Hematopoietic multipotent progenitor cell treated with erythropoietin and hydrocortisone succinate and interleukin-3 and kit ligand, for 4 days (in vitro differentiated cells): ENCODE results near the gene CT45A5.
"Not testable (repeated sequence)": the region's sequence is repeated elsewhere in the genome, so short reads cannot be mapped to it uniquely, and the experiment has no call there.

Experiments used
- DNase-seq: peaks from one replicate; pipeline ENCODE4 v3.0.0-alpha.2; 2015

CT45A5 gene, protein sequence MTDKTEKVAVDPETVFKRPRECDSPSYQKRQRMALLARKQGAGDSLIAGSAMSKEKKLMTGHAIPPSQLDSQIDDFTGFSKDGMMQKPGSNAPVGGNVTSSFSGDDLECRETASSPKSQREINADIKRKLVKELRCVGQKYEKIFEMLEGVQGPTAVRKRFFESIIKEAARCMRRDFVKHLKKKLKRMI

DNA sequence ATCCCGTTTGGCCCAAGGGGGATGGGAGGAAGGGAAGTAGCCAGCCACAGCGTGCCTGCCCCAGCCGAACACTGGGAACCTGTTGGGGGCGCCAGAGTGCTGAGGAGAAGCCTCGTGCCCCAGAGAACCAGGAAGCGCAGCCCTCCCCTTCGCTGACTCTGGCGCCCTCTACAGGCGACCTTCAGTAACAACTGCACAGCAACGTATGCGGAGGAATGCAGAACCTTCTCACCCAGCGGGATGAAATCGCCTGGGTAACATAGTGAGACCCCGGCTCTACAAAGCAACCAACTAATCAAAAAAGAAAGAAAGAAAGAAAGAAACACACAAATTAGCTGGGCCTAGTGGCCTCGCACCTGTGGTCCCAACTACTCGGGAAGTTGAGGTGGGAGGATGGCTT lies at the start of gene CT45A5:
Gene CT45A5 (minus strand): TSS at position 101 of the 400 bp plus-strand sequence. CDS start 3,774 bp downstream, outside the sequence.
- DNase-seq = not testable (repeated sequence)

DNA sequence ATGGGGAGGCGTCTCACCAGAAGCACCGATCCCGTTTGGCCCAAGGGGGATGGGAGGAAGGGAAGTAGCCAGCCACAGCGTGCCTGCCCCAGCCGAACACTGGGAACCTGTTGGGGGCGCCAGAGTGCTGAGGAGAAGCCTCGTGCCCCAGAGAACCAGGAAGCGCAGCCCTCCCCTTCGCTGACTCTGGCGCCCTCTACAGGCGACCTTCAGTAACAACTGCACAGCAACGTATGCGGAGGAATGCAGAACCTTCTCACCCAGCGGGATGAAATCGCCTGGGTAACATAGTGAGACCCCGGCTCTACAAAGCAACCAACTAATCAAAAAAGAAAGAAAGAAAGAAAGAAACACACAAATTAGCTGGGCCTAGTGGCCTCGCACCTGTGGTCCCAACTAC lies 34.6 kb upstream of the CT45A5 start, which contains the start of gene CT45A2:
Gene CT45A2 (minus strand): TSS at position 101 of the 400 bp plus-strand sequence. CDS start 3,747 bp downstream, outside the sequence.
- not testable (repeated sequence) for DNase-seq

DNA sequence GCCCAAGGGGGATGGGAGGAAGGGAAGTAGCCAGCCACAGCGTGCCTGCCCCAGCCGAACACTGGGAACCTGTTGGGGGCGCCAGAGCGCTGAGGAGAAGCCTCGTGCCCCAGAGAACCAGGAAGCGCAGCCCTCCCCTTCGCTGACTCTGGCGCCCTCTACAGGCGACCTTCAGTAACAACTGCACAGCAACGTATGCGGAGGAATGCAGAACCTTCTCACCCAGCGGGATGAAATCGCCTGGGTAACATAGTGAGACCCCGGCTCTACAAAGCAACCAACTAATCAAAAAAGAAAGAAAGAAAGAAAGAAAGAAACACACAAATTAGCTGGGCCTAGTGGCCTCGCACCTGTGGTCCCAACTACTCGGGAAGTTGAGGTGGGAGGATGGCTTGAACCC lies 17.4 kb upstream of the CT45A5 start, which contains the start of gene CT45A6:
Gene CT45A6 (minus strand): TSS at position 101 of the 400 bp plus-strand sequence. CDS start 3,794 bp downstream, outside the sequence.
- not testable (repeated sequence) for DNase-seq

DNA sequence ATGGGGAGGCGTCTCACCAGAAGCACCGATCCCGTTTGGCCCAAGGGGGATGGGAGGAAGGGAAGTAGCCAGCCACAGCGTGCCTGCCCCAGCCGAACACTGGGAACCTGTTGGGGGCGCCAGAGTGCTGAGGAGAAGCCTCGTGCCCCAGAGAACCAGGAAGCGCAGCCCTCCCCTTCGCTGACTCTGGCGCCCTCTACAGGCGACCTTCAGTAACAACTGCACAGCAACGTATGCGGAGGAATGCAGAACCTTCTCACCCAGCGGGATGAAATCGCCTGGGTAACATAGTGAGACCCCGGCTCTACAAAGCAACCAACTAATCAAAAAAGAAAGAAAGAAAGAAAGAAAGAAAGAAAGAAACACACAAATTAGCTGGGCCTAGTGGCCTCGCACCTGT lies 17.2 kb downstream of the CT45A5 start, which contains the start of gene CT45A3:
Gene CT45A3 (minus strand): TSS at position 101 of the 400 bp plus-strand sequence. CDS start 3,747 bp downstream, outside the sequence.
- not testable (repeated sequence) for DNase-seq

DNA sequence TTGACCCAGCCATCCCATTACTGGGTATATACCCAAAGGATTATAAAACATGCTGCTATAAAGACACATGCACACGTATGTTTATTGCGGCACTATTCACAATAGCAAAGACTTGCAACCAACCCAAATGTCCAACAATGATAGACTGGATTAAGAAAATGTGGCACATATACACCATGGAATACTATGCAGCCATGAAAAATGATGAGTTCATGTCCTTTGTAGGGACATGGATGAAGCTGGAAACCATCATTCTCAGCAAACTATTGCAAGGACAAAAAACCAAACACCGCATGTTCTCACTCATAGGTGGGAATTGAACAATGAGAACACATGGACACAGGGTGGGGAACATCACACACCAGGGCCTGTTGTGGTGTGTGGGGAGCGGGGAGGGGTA lies 40.6 kb downstream of the CT45A5 start:
- not testable (repeated sequence) for DNase-seq

DNA sequence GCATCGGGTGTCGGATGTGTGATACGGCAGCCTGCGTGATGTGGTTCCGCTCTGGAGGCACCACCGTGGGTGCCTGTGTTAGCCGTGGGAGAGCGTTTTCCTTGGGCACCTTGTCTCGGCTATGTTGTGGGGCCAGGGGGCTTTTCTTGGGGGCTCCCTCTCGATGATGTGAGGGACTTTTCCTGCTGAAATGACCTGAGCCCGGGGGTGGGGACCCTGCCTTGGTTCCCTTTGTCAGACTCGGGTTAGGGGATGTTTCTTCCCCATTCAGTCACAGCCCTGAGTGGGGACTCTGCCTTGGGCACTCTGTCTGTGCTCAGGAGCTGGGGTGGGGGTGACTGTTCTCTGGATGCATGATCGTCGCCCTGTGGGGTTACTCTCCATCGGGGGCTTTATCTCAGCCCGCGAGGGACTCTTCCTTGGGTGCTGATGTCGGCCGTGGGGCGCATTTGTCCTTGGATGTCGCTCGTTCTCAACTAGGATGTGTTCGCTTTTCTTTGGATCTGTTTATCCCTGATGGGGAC lies 44.0 kb downstream of the CT45A5 start:
- DNase-seq = no peak

DNA sequence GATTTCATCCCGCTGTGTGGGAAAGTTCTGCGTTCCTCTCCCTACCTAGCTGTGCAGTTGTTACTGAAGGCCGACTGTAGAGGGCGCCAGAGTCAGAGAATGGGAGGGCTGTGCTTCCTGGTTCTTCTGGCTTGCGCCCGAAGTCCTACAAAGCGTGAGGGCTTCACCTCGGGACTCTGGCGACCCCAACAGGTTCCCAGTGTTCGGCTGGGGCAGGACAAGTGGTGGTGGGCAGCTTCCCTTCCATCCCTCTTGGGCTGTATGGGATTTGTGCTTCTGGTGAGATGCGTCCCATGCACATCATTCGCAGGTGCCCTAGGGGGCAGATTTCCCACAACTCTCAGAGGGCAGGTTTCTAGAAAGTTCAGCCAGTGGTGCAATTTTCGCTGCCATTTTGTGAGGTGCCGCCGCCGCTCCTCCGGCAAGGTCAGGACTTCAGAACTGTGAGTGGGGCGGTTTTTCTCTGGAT lies 44.6 kb downstream of the CT45A5 start:
- DNase-seq = peak; percentile 75

DNA sequence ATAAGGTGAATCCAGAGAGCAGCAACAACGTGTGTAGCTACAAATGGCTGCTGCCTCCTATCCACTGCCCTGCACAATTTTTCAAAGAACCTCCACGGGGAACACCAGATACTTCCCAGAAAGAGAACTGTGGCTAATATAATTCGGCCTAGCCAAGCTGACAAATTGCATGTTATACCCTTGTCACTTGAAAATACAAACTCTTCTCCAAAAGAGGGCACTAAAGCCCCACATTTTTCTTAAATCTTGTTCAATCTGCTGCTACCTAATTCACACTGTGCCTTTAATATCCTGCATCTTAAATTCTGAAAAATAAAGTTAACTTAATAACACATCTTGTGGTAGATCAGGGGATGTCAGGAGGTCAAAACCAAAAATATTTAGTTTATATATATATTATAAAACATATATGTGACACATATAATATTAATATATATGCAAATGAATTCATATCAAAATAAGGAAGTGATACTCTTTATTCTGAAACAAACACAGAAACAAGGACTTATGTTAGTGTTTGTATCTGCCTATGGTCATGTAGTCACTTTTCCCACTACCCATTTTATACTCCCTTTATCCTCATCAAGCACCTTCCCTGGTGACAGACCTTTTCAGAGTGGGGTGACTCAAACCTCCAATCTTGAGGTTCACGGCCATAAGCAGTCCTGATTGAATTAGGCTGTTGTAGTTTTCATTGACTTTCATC lies 47.8 kb downstream of the CT45A5 start:
- peak; percentile 47 for DNase-seq

DNA sequence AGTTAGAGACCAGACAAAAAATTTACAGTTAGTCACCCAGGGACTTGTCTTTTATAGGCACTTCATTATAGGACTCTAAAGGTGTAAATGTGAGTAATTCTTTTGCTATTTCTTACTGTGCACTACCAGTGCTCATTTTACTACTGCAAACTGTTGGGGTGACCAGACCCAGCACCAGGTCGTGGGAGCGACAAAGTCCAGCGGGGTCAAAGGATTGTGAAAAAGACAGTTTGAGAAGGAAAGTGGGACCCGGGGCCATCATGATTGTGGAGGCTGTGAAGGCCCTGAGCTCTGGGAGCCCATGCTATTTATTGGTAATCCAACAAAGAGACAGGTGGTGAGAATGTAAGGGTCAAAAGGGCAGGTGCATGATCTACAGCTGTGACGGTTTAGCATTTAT lies 50.6 kb downstream of the CT45A5 start:
- DNase-seq = not testable (repeated sequence)
